Muscle of leg (tissue), 11 donors: ENCODE data around the gene MSMP. TPM values are rescaled to one million over a fixed set of nuclear protein-coding genes. Genes with fewer than 3 reads are reported as not detected.

Source experiments
- DNase-seq: peaks from one replicate; pipeline ENCODE4 v3.0.0; 2013
- H3K27ac ChIP-seq: one replicate; pipeline ENCODE4 v1.5.1; 2013; ENCODE audit warnings: mild to moderate bottlenecking, low read length, control low read depth
- H3K27me3 ChIP-seq: one replicate; pipeline ENCODE4 v1.6.1; 2013; ENCODE audit warnings: low read length; ENCODE audit not compliant: control insufficient read depth, insufficient read depth
- H3K36me3 ChIP-seq: one replicate; pipeline ENCODE4 v1.6.1; 2013; ENCODE audit warnings: low read length; ENCODE audit not compliant: control insufficient read depth, insufficient read depth
- H3K4me1 ChIP-seq: one replicate; pipeline ENCODE4 v1.6.1; 2013; ENCODE audit warnings: low read length; ENCODE audit not compliant: control insufficient read depth, insufficient read depth
- H3K4me3 ChIP-seq: one replicate; pipeline ENCODE4 v1.5.1; 2013; ENCODE audit warnings: low read length, control low read depth
- H3K9me3 ChIP-seq: replicated peaks from 2 replicates; pipeline ENCODE4 v1.6.1; 2013; ENCODE audit warnings: low read depth, low read length; ENCODE audit not compliant: control insufficient read depth
- WGBS: methylation state at CpG from one replicate; pipeline ENCODE4 v1.1.5; 2013; ENCODE audit warnings: missing lambda C conversion rate; ENCODE audit not compliant: insufficient coverage; 5-methylcytosine and 5-hydroxymethylcytosine counted together
- polyA plus RNA-seq, 8 donors: library from polyadenylated mRNA; unstranded; fragments of 120-200 nt; gene quantifications; one replicate each; pipeline versions ENCODE4 v1.2.1 to v1.2.3, GENCODE V29; 2013; ENCODE audit warnings: inconsistent platforms in 1 of 8, low replicate concordance in 1 of 8; ENCODE audit not compliant: insufficient read length in 8 of 8, insufficient read depth in 1 of 8
- total RNA-seq: library from RNA; stranded (reverse); fragments of 120-200 nt; gene quantifications from one replicate; pipeline ENCODE4 v1.2.4, GENCODE V29; 2013

MSMP gene
- total and polyA plus RNA-seq, 9 donors: 0.18 to 0.50 (median 0.42) TPM; not detected in 6

GRCh38 chr9:35771534-35771933, 17.5 kb upstream of the MSMP start:
- H3K9me3 ChIP-seq: no peaks in the 10 kb centered on the region
- no peak overlapping the region for H3K4me3 ChIP-seq
- DNase-seq: peak; percentile 50
- no peaks in the 10 kb centered on the region for H3K27me3 ChIP-seq
- no peak overlapping the region for H3K27ac ChIP-seq
- WGBS: no CpG with 5 or more reads among the region's 1 CpG
- peaks cover 10% of the 10 kb centered on the region for H3K4me1 ChIP-seq
- no peaks in the 10 kb centered on the region for H3K36me3 ChIP-seq

- Histone ChIP-seq H3K4me1 (peaks cover 10% of the 10 kb centered on the region), H3K9me3 (no peaks in the 10 kb centered on the region), H3K27me3 (no peaks in the 10 kb centered on the region), H3K4me3 (no peak overlapping the region), H3K36me3 (no peaks in the 10 kb centered on the region), H3K27ac (no peak overlapping the region)
- DNase-seq: no peak
- no CpG with 5 or more reads among the region's 4 CpGs for WGBS
Observed at GRCh38 chr9:35771075-35771433, 17.0 kb upstream of the MSMP start.

GRCh38 chr9:35769763-35770162, 15.7 kb upstream of the MSMP start:
- no peak for DNase-seq
- no CpG with 5 or more reads among the region's 1 CpG for WGBS

GRCh38 chr9:35767458-35767857, 13.4 kb upstream of the MSMP start:
- WGBS: no CpG with 5 or more reads among the region's 1 CpG
- DNase-seq: no peak
- no peak overlapping the region for H3K27ac ChIP-seq
- no peaks in the 10 kb centered on the region for H3K9me3 ChIP-seq
- no peaks in the 10 kb centered on the region for H3K27me3 ChIP-seq
- no peak overlapping the region for H3K4me3 ChIP-seq
- no peaks in the 10 kb centered on the region for H3K36me3 ChIP-seq
- H3K4me1 ChIP-seq: peaks cover 7% of the 10 kb centered on the region

More at GRCh38 chr9:35769763-35770162, 15.7 kb upstream of the MSMP start:
- peaks cover 7% of the 10 kb centered on the region for H3K4me1 ChIP-seq
- H3K9me3 ChIP-seq: no peaks in the 10 kb centered on the region
- no peaks in the 10 kb centered on the region for H3K36me3 ChIP-seq
- no peak overlapping the region for H3K4me3 ChIP-seq
- H3K27me3 ChIP-seq: no peaks in the 10 kb centered on the region
- H3K27ac ChIP-seq: no peak overlapping the region

GRCh38 chr9:35766997-35767396, 12.9 kb upstream of the MSMP start:
- no peaks in the 10 kb centered on the region for H3K27me3 ChIP-seq
- H3K27ac ChIP-seq: no peak overlapping the region
- no peaks in the 10 kb centered on the region for H3K9me3 ChIP-seq
- H3K4me1 ChIP-seq: peaks cover 7% of the 10 kb centered on the region
- WGBS: no CpG with 5 or more reads among the region's 2 CpGs
- H3K4me3 ChIP-seq: no peak overlapping the region
- no peak for DNase-seq
- no peaks in the 10 kb centered on the region for H3K36me3 ChIP-seq

- no peak for DNase-seq
- Histone ChIP-seq H3K27ac (no peak overlapping the region), H3K4me3 (no peak overlapping the region), H3K4me1 (no peaks in the 10 kb centered on the region), H3K27me3 (no peaks in the 10 kb centered on the region), H3K36me3 (no peaks in the 10 kb centered on the region), H3K9me3 (no peaks in the 10 kb centered on the region)
- WGBS: no CpG with 5 or more reads among the region's 1 CpG
Observed at GRCh38 chr9:35763803-35764202, 9.7 kb upstream of the MSMP start.

GRCh38 chr9:35763181-35763580, 9.1 kb upstream of the MSMP start:
- WGBS: no CpG with 5 or more reads among the region's 2 CpGs
- no peak overlapping the region for H3K27ac ChIP-seq
- no peak for DNase-seq
- H3K36me3 ChIP-seq: no peaks in the 10 kb centered on the region
- H3K9me3 ChIP-seq: no peaks in the 10 kb centered on the region
- no peaks in the 10 kb centered on the region for H3K27me3 ChIP-seq
- no peak overlapping the region for H3K4me3 ChIP-seq
- H3K4me1 ChIP-seq: no peaks in the 10 kb centered on the region

- H3K27me3 ChIP-seq: no peaks in the 10 kb centered on the region
- H3K4me1 ChIP-seq: peaks cover 12% of the 10 kb centered on the region
- H3K27ac ChIP-seq: no peak overlapping the region
- DNase-seq: peak; percentile 62
- peaks cover 3% of the 10 kb centered on the region for H3K36me3 ChIP-seq
- no peaks in the 10 kb centered on the region for H3K9me3 ChIP-seq
- H3K4me3 ChIP-seq: no peak overlapping the region
- WGBS: 74% methylated on average over 2 of the region's 2 CpGs
Observed at GRCh38 chr9:35760651-35761050, 6.6 kb upstream of the MSMP start.

GRCh38 chr9:35759795-35760194, 5.7 kb upstream of the MSMP start:
- Histone ChIP-seq H3K36me3 (peaks cover 8% of the 10 kb centered on the region), H3K4me3 (no peak overlapping the region), H3K9me3 (no peaks in the 10 kb centered on the region), H3K27me3 (no peaks in the 10 kb centered on the region), H3K27ac (no peak overlapping the region), H3K4me1 (peaks cover 12% of the 10 kb centered on the region)
- DNase-seq: no peak
- WGBS: 92% methylated on average over 4 of the region's 4 CpGs

- peaks cover 12% of the 10 kb centered on the region for H3K4me1 ChIP-seq
- peak; percentile 40 for DNase-seq
- 33% methylated on average over 2 of the region's 3 CpGs for WGBS
- peaks cover 21% of the 10 kb centered on the region for H3K36me3 ChIP-seq
- no peaks in the 10 kb centered on the region for H3K27me3 ChIP-seq
- H3K27ac ChIP-seq: no peak overlapping the region
- H3K9me3 ChIP-seq: no peaks in the 10 kb centered on the region
- H3K4me3 ChIP-seq: no peak overlapping the region
Observed at GRCh38 chr9:35758475-35759050, 4.5 kb upstream of the MSMP start.

- Histone ChIP-seq H3K27me3 (no peaks in the 10 kb centered on the region), H3K36me3 (peaks cover 28% of the 10 kb centered on the region), H3K4me3 (no peak overlapping the region), H3K4me1 (peaks cover 12% of the 10 kb centered on the region), H3K27ac (peak overlapping the region; percentile 91), H3K9me3 (no peaks in the 10 kb centered on the region)
- no peak for DNase-seq
Observed at GRCh38 chr9:35757892-35758275, 3.8 kb upstream of the MSMP start.
